NT2/D1 (cell line): ENCODE data around the gene PEX26.
"Not testable (repeated sequence)": the region's sequence is repeated elsewhere in the genome, so short reads cannot be mapped to it uniquely, and the experiment has no call there.

Source experiments
- DNase-seq: peaks from one replicate; pipeline ENCODE4 v3.0.0-alpha.2; 2011; ENCODE audit warnings: low read depth, low spot score
- H3K27me3 ChIP-seq: 2 replicates; pipeline ENCODE4 v1.6.0; 2011; ENCODE audit warnings: mild to moderate bottlenecking; ENCODE audit not compliant: insufficient read length, insufficient read depth
- H3K36me3 ChIP-seq: 2 replicates; pipeline ENCODE4 v1.6.1; 2011; ENCODE audit warnings: mild to moderate bottlenecking, low read length, mixed read lengths; ENCODE audit not compliant: insufficient read depth, insufficient read length
- H3K4me1 ChIP-seq: 2 replicates; pipeline ENCODE4 v1.5.1; 2011; ENCODE audit not compliant: insufficient read depth, insufficient read length
- H3K4me3 ChIP-seq: 2 replicates; pipeline ENCODE4 v1.5.1; 2011; ENCODE audit warnings: low read depth; ENCODE audit not compliant: insufficient read length
- H3K9ac ChIP-seq: 2 replicates; pipeline ENCODE4 v1.6.0; 2011; ENCODE audit warnings: low read depth; ENCODE audit not compliant: insufficient read length
- H3K9me3 ChIP-seq: 2 replicates; pipeline ENCODE4 v1.5.1; 2011; ENCODE audit warnings: mild to moderate bottlenecking, low read length; ENCODE audit not compliant: insufficient read depth
- SUZ12 ChIP-seq: IDR thresholded peaks from 2 replicates; pipeline ENCODE4 v1.6.1; 2011; ENCODE audit not compliant: insufficient read length, insufficient read depth; ENCODE audit errors: extremely low read depth
- YY1 ChIP-seq: IDR thresholded peaks from 2 replicates; pipeline ENCODE4 v1.6.1; 2011; ENCODE audit not compliant: insufficient read length, insufficient read depth
- ZNF274 ChIP-seq: IDR thresholded peaks from 2 replicates; pipeline ENCODE4 v1.6.1; 2011; ENCODE audit warnings: mild to moderate bottlenecking, low read depth, low read length

The PEX26 gene

DNA sequence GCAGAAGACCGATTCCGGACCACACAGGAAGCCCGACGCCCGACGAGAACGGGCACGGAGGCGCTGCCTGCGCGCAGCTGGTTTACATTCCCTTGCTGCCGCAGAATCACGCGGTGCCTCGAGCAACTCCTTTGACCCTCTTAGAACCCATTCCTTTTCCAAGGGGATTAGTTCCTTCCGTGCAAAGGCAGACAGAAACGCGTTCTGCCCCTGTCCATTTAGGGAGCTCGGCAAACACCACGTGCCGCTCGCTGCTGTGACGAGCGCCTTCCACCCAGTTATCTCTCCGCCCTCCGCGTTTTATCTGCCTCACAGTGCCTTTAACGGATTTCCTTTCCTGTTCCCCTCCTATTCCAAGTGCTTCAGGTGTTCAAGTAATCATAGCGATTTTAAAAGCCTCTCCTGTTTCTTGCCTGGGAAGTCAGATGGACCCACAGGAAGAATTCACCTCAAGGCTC is 29.3 kb upstream of the PEX26 start:
- Histone ChIP-seq H3K9me3 (no peaks in the 10 kb centered on the region; the same call in 1 of the 2 replicates), H3K9ac (no peak overlapping the region), H3K4me3 (no peak overlapping the region), H3K4me1 (no peaks in the 10 kb centered on the region), H3K36me3 (no peaks in the 10 kb centered on the region), H3K27me3 (no peaks in the 10 kb centered on the region)
- DNase-seq: no peak
- TF ChIP-seq ZNF274: no peak
- no peak for TF ChIP-seq SUZ12
- TF ChIP-seq YY1: no peak

DNA sequence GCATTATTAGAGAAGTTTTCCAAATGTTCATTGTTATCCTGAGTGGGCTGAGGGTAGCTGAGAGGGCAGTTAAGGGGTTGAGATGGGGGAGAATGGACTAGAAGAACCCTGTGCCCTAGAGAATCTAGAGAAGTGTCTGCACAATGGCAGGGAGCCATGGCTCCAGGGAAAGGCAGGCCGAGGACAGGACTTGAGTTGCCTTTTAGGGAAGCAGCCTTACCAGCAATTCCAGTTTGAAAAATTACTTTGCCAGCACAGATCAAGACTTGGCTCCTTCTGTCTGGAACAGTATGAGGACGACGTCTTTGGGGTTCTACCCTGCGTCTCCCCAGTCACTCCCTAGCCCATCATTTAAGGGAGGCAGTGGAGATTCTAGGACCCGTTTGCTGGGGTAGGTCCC is 27.7 kb upstream of the PEX26 start:
- no peak overlapping the region for H3K4me3 ChIP-seq

DNA sequence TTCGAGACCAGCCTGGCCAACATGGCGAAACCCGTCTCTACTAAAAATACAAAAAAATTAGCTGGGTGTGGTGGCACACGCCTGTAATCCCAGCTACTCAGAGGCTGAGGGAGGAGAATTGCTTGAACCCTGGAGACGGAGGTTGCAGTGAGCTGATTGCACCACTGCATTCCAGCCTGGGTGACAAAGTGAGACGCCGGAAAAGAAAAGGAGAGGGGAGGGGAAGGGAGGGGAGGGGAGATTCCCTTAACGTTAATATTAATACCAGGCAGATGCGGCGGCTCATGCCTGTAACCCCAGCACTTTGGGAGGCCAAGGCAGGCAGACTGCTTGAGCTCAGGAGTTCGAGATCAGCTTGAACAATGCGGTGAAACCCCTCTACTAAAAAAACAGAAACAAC is 26.7 kb upstream of the PEX26 start:
- not testable (repeated sequence) for H3K9me3 ChIP-seq, H3K4me1 ChIP-seq, H3K36me3 ChIP-seq, DNase-seq, H3K27me3 ChIP-seq, H3K9ac ChIP-seq, H3K4me3 ChIP-seq

More for the DNA sequence above, 27.7 kb upstream of the PEX26 start:
- TF ChIP-seq ZNF274: no peak
- no peak for TF ChIP-seq SUZ12
- no peak for TF ChIP-seq YY1
- DNase-seq: no peak
- no peaks in the 10 kb centered on the region for H3K36me3 ChIP-seq
- H3K27me3 ChIP-seq: no peaks in the 10 kb centered on the region
- H3K9ac ChIP-seq: no peak overlapping the region
- H3K4me1 ChIP-seq: peaks cover 3% of the 10 kb centered on the region
- peaks cover 4% of the 10 kb centered on the region; the same call in 1 of the 2 replicates for H3K9me3 ChIP-seq

DNA sequence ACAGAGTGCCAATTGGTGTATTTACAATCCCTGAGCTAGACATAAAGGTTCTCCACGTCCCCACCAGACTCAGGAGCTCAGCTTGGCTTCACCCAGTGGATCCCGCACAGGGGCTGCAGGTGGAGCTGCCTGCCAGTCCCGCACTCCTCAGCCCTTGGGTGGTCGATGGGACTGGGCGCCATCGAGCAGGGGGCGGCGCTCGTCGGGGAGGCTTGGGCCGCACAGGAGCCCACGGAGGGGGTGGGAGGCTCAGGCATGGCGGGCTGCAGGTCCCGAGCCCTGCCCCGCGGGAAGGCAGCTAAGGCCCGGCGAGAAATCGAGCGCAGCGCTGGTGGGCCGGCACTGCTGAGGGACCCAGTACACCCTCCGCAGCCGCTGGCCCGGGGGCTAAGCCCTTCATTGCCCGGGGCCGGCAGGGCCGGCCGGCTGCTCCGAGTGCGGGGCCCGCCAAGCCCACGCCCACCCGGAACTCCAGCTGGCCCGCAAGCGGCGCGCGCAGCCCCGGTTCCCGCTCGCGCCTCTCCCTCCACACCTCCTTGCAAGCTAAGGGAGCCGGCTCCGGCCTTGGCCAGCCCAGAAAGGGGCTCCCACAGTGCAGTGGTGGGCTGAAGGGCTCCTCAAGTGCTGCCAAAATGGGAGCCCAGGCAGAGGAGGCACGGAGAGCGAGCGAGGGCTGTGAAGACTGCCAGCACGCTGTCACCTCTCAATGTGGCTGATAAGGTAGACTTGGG is 24.4 kb upstream of the PEX26 start:
- H3K36me3 ChIP-seq, H3K4me3 ChIP-seq, H3K27me3 ChIP-seq, DNase-seq, H3K9me3 ChIP-seq, H3K4me1 ChIP-seq, H3K9ac ChIP-seq: not testable (repeated sequence)

DNA sequence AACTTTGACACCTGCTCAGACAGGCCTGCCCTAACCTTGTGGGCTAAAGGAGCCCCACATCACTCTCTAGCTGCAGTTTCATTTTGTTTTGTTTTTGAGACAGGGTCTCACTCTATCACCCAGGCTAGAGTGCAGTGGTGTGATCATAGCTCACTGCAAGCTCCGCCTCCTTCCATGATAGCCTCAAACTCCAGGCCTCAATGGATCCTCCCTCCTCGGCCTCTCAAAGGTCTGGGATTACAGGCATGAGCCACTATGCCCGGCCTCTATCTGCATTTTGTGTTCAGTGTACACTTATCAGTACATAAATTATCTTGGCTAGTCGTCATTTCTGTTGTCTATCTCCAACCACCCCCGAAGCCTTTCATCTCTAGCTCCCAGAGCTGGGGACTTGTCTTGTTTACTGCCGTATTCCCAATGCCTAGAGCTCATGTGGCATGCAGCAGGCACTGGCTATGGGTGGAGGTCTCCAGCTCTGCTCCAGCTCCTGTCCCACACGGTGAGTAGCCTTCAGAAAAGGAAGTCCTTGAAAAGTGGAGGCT is 22.1 kb upstream of the PEX26 start:
- Histone ChIP-seq H3K36me3 (no peaks in the 10 kb centered on the region), H3K9me3 (peaks cover 4% of the 10 kb centered on the region; the same call in 1 of the 2 replicates), H3K9ac (no peak overlapping the region), H3K4me1 (peaks cover 7% of the 10 kb centered on the region), H3K27me3 (no peaks in the 10 kb centered on the region), H3K4me3 (no peak overlapping the region)
- TF ChIP-seq YY1: no peak
- TF ChIP-seq SUZ12: no peak
- TF ChIP-seq ZNF274: no peak
- no peak for DNase-seq

DNA sequence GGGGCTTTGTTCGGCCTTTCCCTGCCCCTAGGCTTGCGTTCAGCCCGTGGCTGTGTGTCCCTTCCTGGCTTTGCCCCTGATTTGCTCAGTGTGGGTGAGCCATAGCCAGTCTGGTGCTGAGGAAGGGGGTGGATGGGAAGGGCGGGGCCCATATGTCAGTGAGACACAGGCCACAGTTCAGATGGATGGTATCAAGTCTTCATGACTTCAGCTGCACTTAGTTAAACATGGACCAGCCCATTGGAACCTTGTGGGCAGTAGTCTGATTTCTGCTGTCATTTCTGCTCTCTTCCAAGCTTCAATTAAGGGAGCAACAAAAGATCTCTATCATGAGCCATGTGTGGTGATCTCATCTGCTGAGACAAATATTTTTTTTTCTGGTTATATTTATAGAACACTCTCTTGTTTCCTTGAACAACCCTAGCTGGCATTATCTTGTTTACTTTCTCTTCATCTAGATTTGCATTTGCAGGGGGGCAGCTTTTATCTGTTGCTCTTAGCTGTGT is 21.6 kb upstream of the PEX26 start:
- Histone ChIP-seq H3K27me3 (no peaks in the 10 kb centered on the region), H3K36me3 (no peaks in the 10 kb centered on the region), H3K9ac (no peak overlapping the region), H3K4me3 (no peak overlapping the region), H3K9me3 (peaks cover 4% of the 10 kb centered on the region; the same call in 1 of the 2 replicates), H3K4me1 (peaks cover 7% of the 10 kb centered on the region)
- DNase-seq: no peak
- TF ChIP-seq YY1 (no peak), SUZ12 (no peak), ZNF274 (no peak)

DNA sequence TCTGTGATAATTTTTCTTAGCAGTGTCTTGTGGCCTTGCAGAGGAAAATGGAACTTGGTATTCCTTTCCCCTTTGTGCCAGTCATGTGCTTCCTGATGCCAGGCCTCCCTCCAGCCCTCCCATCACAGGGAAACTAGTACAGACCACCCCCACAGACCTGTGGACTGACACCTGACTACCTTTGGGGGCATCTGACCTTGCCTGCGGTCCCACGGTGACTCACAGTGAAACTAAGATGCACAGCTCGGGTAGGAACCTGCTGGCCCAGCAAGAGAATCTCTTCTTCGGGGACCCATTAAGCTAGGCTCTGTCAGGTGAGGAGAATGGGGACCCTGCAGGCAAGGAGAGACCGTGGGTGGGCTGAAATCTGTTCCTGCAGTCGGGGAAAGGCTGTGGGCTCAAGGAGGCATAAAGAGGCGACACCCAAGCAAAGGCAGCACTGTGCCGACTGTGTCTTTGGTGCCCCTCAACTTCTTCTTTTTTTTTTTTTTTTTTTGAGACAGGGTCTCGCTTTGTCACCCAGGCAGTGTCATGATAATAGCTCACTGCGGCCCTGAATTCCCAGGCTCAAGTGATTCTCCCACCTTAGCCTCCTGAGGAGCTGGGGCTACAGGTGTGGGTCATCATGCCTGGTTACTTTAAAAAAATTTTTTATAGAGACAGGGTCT is 20.8 kb upstream of the PEX26 start:
- no peak overlapping the region for H3K4me3 ChIP-seq
- H3K4me1 ChIP-seq: peaks cover 7% of the 10 kb centered on the region
- no peaks in the 10 kb centered on the region for H3K36me3 ChIP-seq
- no peaks in the 10 kb centered on the region for H3K27me3 ChIP-seq
- TF ChIP-seq YY1: no peak
- no peak for TF ChIP-seq ZNF274
- DNase-seq: no peak
- peaks cover 4% of the 10 kb centered on the region; the same call in 1 of the 2 replicates for H3K9me3 ChIP-seq
- no peak overlapping the region for H3K9ac ChIP-seq
